Psoas muscle (tissue), 8 donors: Measurements from ENCODE around the gene UFSP2. TPM values are rescaled to one million over a fixed set of nuclear protein-coding genes. Genes with fewer than 3 reads are reported as not detected.
A peak's percentile ranks its signal among the peaks of the same experiment; 100 is the strongest.

Experiments
- ATAC-seq, 4 donors: fragments of 200-7000 bp; cut with Tn5 transposase; one replicate each; pipeline ENCODE4 v1.9.1; 2020; ENCODE audit warnings: moderate library complexity in 3 of 4, mild to moderate bottlenecking in 2 of 4
- DNase-seq, 2 donors: peaks; one replicate each; pipeline ENCODE4 v3.0.0-alpha.2; 2020
- H3K27ac ChIP-seq: fragments of 200-600 bp; one replicate; pipeline ENCODE4 v1.8.0; 2022
- H3K27me3 ChIP-seq, 3 donors: fragments of 200-600 bp in 1 of 3; one replicate each; pipeline versions ENCODE4 v1.6.1 to v1.8.0; 2013 to 2022; ENCODE audit warnings: low read length in 2 of 3, mild to moderate bottlenecking in 2 of 3, moderate library complexity in 1 of 3; ENCODE audit not compliant: insufficient read depth in 3 of 3
- H3K36me3 ChIP-seq, 2 donors: fragments of 200-600 bp in 1 of 2; one replicate each; pipeline versions ENCODE4 v1.6.1 to v1.8.0; 2013 to 2022; ENCODE audit warnings: low read depth in 1 of 2, mild to moderate bottlenecking in 1 of 2, moderate library complexity in 1 of 2; ENCODE audit not compliant: insufficient read depth in 1 of 2
- H3K4me1 ChIP-seq: fragments of 200-600 bp; one replicate; pipeline ENCODE4 v1.8.0; 2022
- H3K4me3 ChIP-seq: fragments of 200-600 bp; one replicate; pipeline ENCODE4 v1.8.0; 2022; ENCODE audit warnings: mild to moderate bottlenecking
- H3K9me3 ChIP-seq: fragments of 200-600 bp; one replicate; pipeline ENCODE4 v1.8.0; 2022
- WGBS, 3 donors: extraction: QIAGEN DNeasy Blood & Tissue Kit; methylation state at CpG; one replicate each; pipeline versions ENCODE4 v1.1.6 to v1.1.7; 2013; 5-methylcytosine and 5-hydroxymethylcytosine counted together
- intact Hi-C, 2 donors: fragments of 100-400 bp; cut with DNase I; formaldehyde crosslinking; loops; one replicate each; pipeline versions ENCODE4 v1.11.0 to v1.14.2; 2022
- long read RNA-seq, 2 donors: library from polyadenylated mRNA; unstranded; transcript quantifications; one replicate each; pipeline ENCODE4 v2.0.0, GENCODE V29; 2021
- polyA plus RNA-seq, 3 donors: library from polyadenylated mRNA; stranded (reverse); fragments of 200-250 nt; gene quantifications; one replicate each; pipeline ENCODE4 v1.2.3, GENCODE V29; 2013
- total RNA-seq, 4 donors: library from RNA; stranded (reverse); fragmentation: NEBNext Ultra II Directional in 2 of 4; extraction: Animal tissue kit (Norgen Biotek cat#: 25700) in 2 of 4; gene quantifications; one replicate each; pipeline versions ENCODE4 v1.2.1 to v1.2.4, GENCODE V29; 2021 to 2023
- TF ChIP-seq, protein P1 (sequence below): fragments of 200-600 bp; IDR thresholded peaks from one replicate; pipeline ENCODE4 v1.8.0; 2022; ENCODE audit warnings: antibody characterized with exemption
- donor health status: healthy with polysubstance abuse.
- donor health status: DM: no; HTN: no; CAD: no; lungs with moderate emphysema.
- donor health status: Bipolar disorder and iron deficiency.
- donor health status: healthy.
- donor health status: DM: yes; HTN: yes; CAD: no.
- donor health status: DM: no; HTN: no; CAD: no.
- donor health status: DM: no; HTN: no; CAD: no.
- donor health status: DM: yes; HTN: yes; CAD: no.

Gene UFSP2, protein sequence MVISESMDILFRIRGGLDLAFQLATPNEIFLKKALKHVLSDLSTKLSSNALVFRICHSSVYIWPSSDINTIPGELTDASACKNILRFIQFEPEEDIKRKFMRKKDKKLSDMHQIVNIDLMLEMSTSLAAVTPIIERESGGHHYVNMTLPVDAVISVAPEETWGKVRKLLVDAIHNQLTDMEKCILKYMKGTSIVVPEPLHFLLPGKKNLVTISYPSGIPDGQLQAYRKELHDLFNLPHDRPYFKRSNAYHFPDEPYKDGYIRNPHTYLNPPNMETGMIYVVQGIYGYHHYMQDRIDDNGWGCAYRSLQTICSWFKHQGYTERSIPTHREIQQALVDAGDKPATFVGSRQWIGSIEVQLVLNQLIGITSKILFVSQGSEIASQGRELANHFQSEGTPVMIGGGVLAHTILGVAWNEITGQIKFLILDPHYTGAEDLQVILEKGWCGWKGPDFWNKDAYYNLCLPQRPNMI
- total RNA-seq, result 10 to 100 TPM; 32.1 to 45.5 (median 41.4) TPM
- polyA plus RNA-seq, result 10 to 100 TPM; 22.5 to 33.8 (median 31.4) TPM
- long read RNA-seq, donor 1, transcript UFSP2-201 (12 exons, 1,630 nt), result major isoform, 29 of 37 reads
- long read RNA-seq, donor 1, partial matches to known transcripts, result 4 of 37 reads
- long read RNA-seq, donor 1, other reads (novel, unspliced or antisense), result 3 of 37 reads
- long read RNA-seq, donor 2, transcript UFSP2-201 (12 exons, 1,630 nt), result major isoform, 57 of 73 reads
- long read RNA-seq, donor 2, partial matches to known transcripts, result 1 of 73 reads
- long read RNA-seq, donor 2, other reads (novel, unspliced or antisense), result 11 of 73 reads

DNA sequence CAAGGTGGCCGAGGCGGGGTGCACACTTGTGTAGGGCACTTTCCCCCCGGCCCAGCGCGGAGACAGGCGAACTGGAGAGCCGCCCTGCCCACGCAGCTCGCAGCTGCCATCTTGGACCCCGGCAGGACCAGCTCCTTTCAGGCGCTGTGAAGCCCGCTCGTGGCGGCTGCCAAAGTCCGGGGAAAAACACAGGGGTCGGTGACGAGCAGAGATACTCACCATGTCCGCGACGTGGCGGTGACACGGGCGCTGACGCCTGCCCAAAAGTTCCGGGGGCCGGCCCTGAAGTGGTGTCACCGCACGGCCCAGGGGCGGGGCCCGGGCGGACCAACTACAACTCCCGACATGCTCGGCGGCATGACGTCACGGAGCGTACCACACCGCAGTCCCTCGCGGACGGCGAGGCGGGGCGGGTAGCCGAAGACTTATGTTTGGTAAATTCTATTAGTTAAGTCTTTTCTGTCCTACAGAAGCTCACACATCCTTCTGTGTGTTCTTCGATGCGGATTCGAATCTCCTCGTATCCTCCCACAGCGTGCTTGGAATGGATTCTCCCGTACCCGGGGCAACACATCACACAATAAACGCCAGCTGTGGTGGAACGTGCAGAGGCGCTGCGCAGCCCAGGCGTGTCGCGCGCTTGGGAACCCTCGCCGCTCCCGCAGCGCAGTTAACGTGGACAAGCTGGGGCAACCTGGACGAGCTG is at the start of gene UFSP2:
UFSP2 (minus strand) TSS at position 318 of the 706 bp plus-strand sequence; CDS start at position 222, 96 bp downstream.
- 0 to 1% (median 0%) methylated on average over 61 to 66 of the region's 66 CpGs for WGBS, 3 donors
- peak; percentile 89 to 95 for DNase-seq
- TF ChIP-seq, protein P1, sequence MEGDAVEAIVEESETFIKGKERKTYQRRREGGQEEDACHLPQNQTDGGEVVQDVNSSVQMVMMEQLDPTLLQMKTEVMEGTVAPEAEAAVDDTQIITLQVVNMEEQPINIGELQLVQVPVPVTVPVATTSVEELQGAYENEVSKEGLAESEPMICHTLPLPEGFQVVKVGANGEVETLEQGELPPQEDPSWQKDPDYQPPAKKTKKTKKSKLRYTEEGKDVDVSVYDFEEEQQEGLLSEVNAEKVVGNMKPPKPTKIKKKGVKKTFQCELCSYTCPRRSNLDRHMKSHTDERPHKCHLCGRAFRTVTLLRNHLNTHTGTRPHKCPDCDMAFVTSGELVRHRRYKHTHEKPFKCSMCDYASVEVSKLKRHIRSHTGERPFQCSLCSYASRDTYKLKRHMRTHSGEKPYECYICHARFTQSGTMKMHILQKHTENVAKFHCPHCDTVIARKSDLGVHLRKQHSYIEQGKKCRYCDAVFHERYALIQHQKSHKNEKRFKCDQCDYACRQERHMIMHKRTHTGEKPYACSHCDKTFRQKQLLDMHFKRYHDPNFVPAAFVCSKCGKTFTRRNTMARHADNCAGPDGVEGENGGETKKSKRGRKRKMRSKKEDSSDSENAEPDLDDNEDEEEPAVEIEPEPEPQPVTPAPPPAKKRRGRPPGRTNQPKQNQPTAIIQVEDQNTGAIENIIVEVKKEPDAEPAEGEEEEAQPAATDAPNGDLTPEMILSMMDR, result no peak
- Histone ChIP-seq H3K4me1 (peaks cover 35% of the 10 kb centered on the region), H3K9me3 (no peaks in the 10 kb centered on the region), H3K27ac (peak within 1 kb of the TSS; percentile 96), H3K36me3 (peaks cover 0 to 19% of the 10 kb centered on the region in 2 donors), H3K27me3 (no peaks in the 10 kb centered on the region), H3K4me3 (peak within 1 kb of the TSS; percentile 96)
- peak; percentile 95 to 97 (median 96) for ATAC-seq
- intact Hi-C loops, result loop anchor here (5.0 kb wide), 1 partner anchor 42 kb away; no protein-coding TSS in a partner anchor

DNA sequence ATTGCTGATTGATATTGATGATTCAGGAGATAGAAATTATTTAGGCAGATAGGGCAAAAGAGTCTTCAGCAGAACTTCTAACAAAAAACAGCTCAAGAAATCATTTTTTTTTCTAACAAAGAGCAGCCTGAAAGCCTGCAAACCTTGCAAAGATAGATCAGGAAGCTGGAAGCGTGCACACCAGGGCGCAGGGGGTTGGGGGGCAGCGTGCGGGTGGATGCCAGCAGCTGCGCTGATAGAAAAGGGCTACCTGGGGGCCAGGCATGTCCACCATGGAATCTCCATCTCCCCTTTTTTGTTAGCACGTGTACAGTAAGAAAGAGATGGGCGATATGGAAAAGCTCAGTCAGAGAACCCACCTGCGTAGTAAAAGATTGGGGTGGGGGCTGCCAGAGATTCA is 47.5 kb upstream of the UFSP2 start:
- intact Hi-C loops, result loop anchor here (5.0 kb wide), 2 partner anchors 124 to 564 kb away; no protein-coding TSS in a partner anchor
- H3K27me3 ChIP-seq, result no peaks in the 10 kb centered on the region
- DNase-seq (no peak), ATAC-seq (no peak)
- H3K9me3 ChIP-seq, result no peaks in the 10 kb centered on the region
- 94 to 100% (median 98%) methylated on average over 8 of the region's 8 CpGs for WGBS, 3 donors
- H3K4me3 ChIP-seq, result no peak overlapping the region
- TF ChIP-seq, protein P1, result no peak
- no peak overlapping the region for H3K27ac ChIP-seq
- no peaks in the 10 kb centered on the region for H3K36me3 ChIP-seq
- no peaks in the 10 kb centered on the region for H3K4me1 ChIP-seq

DNA sequence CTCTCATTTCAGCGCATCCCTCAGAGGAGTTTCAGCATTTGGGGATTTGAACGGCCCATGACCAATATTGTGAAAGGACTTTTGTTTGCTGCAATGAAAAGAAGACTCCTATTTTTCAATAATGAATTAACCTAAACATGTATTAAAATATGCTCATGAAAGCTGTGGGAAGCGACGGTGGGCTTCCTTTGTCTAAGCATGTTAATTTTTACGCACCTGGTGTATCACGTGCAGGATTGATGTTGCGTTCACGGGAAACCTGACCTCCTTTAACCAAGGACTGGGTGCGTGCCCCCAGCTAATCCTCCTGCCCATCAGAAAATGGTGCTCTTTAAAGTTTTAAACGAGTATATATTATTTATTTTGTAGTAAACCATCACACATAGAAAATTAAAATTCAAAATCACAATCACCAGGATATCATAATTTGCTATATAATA is 46.4 kb upstream of the UFSP2 start:
- WGBS, 3 donors, result 20 to 49% (median 27%) methylated on average over 10 of the region's 10 CpGs
- no peaks in the 10 kb centered on the region for H3K4me1 ChIP-seq
- ATAC-seq (no peak), DNase-seq (no peak)
- intact Hi-C loops, result loop anchor here (5.0 kb wide), 2 partner anchors 125 to 565 kb away; no protein-coding TSS in a partner anchor
- H3K9me3 ChIP-seq, result no peaks in the 10 kb centered on the region
- H3K27ac ChIP-seq, result peak overlapping the region; percentile 83
- H3K36me3 ChIP-seq, result no peaks in the 10 kb centered on the region
- H3K4me3 ChIP-seq, result peak overlapping the region; percentile 74
- no peaks in the 10 kb centered on the region for H3K27me3 ChIP-seq
- TF ChIP-seq, protein P1, result no peak

DNA sequence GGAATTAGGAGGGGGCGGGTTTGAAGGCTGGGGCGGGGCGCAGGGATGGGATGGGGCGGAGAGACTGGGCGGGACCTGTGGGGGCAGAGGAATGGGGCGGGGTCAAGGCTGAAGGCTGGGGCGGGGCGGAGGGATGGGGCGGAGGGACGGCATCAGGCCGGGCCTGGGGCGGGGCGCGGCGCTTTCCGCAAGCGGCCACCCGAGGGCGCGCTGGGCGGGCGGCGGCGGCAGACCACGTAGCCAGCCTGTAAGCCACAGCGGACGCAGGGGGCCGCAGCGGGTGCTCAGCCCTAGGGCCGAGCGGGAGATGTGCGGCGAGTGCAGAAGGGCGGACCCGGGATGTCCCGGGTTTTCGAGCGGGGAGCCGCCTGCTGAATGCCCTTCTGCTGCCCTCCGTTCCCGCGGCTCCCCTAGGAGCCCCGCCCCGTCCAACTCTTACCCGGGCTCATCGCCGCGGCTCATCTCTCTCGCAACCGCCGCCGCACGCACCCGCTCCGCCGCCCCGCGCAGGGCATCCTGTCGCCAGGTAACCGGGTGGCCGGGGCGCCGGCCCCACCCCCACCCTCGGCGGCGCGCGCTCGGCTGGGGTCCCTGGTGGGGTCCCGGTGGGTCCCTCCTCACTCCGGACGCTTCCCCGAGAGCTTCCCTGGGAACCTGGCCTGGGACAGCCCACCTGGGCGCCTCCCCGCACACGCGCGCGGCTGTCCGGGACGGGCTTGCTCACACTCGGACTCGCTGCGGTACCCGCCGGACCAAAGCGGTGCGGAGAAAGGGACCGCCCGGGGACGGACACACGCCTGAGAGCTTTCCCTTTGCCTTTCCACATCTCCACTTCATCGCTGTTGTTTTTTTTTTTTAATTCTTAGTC is 45.7 kb upstream of the UFSP2 start, which contains the start of gene CCDC110:
CCDC110 (minus strand) TSS at position 499 of the 868 bp plus-strand sequence; CDS start at position 449, 50 bp downstream.
- TF ChIP-seq, protein P1, result peak; percentile 74
- Histone ChIP-seq H3K9me3 (no peaks in the 10 kb centered on the region), H3K4me1 (no peaks in the 10 kb centered on the region), H3K27me3 (no peaks in the 10 kb centered on the region), H3K36me3 (no peaks in the 10 kb centered on the region), H3K4me3 (peak within 1 kb of the TSS; percentile 77), H3K27ac (peak within 1 kb of the TSS; percentile 83)
- intact Hi-C loops, result loop anchor here (2.0 to 5.0 kb wide), 3 partner anchors 121 to 566 kb away; no protein-coding TSS in a partner anchor
- 1 to 3% (median 2%) methylated on average over 25 to 92 of the region's 93 CpGs for WGBS, 3 donors
- peak; percentile 93 to 98 (median 96) for ATAC-seq
- DNase-seq, result peak; percentile 93 to 97
